Measurements from ENCODE around the gene GATA3. TPM values are rescaled to one million over a fixed set of nuclear protein-coding genes. Genes with fewer than 3 reads are reported as not detected.

Gene GATA3
- total RNA-seq, 1 donor from 2014 or later = not detected

GRCh38 chr10:8056871-8057331 is 2.4 kb downstream of the GATA3 start:
- TF ChIP-seq, protein P1, sequence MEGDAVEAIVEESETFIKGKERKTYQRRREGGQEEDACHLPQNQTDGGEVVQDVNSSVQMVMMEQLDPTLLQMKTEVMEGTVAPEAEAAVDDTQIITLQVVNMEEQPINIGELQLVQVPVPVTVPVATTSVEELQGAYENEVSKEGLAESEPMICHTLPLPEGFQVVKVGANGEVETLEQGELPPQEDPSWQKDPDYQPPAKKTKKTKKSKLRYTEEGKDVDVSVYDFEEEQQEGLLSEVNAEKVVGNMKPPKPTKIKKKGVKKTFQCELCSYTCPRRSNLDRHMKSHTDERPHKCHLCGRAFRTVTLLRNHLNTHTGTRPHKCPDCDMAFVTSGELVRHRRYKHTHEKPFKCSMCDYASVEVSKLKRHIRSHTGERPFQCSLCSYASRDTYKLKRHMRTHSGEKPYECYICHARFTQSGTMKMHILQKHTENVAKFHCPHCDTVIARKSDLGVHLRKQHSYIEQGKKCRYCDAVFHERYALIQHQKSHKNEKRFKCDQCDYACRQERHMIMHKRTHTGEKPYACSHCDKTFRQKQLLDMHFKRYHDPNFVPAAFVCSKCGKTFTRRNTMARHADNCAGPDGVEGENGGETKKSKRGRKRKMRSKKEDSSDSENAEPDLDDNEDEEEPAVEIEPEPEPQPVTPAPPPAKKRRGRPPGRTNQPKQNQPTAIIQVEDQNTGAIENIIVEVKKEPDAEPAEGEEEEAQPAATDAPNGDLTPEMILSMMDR (IDR thresholded peaks at IDR 0.05) = no peak
- no peak for TF ChIP-seq EZH2phosphoT487 (IDR thresholded peaks at IDR 0.05)
- no peak for TF ChIP-seq EZH2 (IDR thresholded peaks at IDR 0.05)
- peaks cover 63% of the 10 kb centered on the region for H3F3A ChIP-seq (ENCODE audit: low read depth)
- H3K27ac Mint-ChIP-seq = no peak overlapping the region
- H3K27me3 Mint-ChIP-seq (ENCODE audit: insufficient read depth, low read depth) = peaks cover 84% of the 10 kb centered on the region
- no peaks in the 10 kb centered on the region for H3K79me2 ChIP-seq (ENCODE audit: low read depth)
- H3K9me3 ChIP-seq (ENCODE audit: low read depth) = no peaks in the 10 kb centered on the region
- no peak overlapping the region for H3K27ac ChIP-seq
- peak overlapping the region; percentile 68 for H3K4me3 Mint-ChIP-seq
- H3K4me1 Mint-ChIP-seq = peaks cover 52% of the 10 kb centered on the region
- no peak overlapping the region for H2AFZ ChIP-seq (replicated peaks)
- no peak overlapping the region for H3K4me2 ChIP-seq
- no peaks in the 10 kb centered on the region for H3K36me3 Mint-ChIP-seq
- H3K27me3 ChIP-seq = peaks cover 100% of the 10 kb centered on the region
- H4K20me1 ChIP-seq (ENCODE audit: low read depth) = peaks cover 88% of the 10 kb centered on the region
- no peak overlapping the region for H3K4me3 ChIP-seq
- no peaks in the 10 kb centered on the region for H3K9me3 Mint-ChIP-seq
- peaks cover 55% of the 10 kb centered on the region for H3K4me1 ChIP-seq
- no peaks in the 10 kb centered on the region for H3K36me3 ChIP-seq
- DNase-seq (ENCODE audit: low spot score) = peak; percentile 46
- H3K9ac ChIP-seq = no peak overlapping the region

DNA sequence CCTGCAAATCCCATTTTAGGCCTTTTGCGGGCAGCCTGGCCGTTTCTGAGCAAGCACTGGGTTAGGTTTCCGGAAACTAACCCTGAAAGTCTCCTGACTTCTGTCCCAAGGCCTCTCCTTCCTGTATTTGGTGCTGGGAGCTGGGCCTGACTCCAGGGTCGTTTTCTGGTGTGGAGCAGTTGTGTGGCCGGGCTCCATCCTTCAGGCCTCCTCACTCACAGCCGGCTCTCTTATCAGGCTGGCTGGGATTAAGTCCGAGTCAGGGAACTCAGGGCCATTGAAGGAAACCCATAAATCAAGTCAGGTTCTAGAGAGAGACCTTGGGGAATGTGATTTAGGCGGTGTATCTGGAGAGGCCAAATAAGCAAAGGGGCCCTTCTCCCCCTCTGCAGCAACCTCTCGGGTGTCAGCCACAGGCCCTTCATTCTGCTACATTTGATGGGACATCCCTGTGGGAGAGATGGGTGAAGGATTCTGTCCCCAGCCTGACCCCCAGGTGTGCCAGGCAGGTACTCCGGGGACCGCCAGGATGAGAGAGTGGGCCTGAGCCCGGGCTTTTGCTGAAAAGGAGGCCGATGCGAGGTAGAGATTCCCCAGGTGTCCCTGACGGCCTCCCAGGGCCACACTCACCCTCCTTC is 3.3 kb downstream of the GATA3 start:
- H3K27me3 Mint-ChIP-seq (ENCODE audit: insufficient read depth, low read depth) = peaks cover 84% of the 10 kb centered on the region
- H3K4me1 ChIP-seq = peaks cover 55% of the 10 kb centered on the region
- H3F3A ChIP-seq (ENCODE audit: low read depth) = peaks cover 64% of the 10 kb centered on the region
- no peak overlapping the region for H2AFZ ChIP-seq (replicated peaks)
- no peak overlapping the region for H3K4me2 ChIP-seq
- H3K79me2 ChIP-seq (ENCODE audit: low read depth) = no peaks in the 10 kb centered on the region
- no peaks in the 10 kb centered on the region for H3K36me3 Mint-ChIP-seq
- H3K27ac Mint-ChIP-seq = no peak overlapping the region
- peaks cover 84% of the 10 kb centered on the region for H4K20me1 ChIP-seq (ENCODE audit: low read depth)
- peaks cover 100% of the 10 kb centered on the region for H3K27me3 ChIP-seq
- no peak overlapping the region for H3K27ac ChIP-seq
- H3K9ac ChIP-seq = no peak overlapping the region
- H3K4me3 ChIP-seq = no peak overlapping the region
- H3K36me3 ChIP-seq = no peaks in the 10 kb centered on the region
- peak; percentile 54 for DNase-seq (ENCODE audit: low spot score)
- no peaks in the 10 kb centered on the region for H3K9me3 ChIP-seq (ENCODE audit: low read depth)
- no peaks in the 10 kb centered on the region for H3K9me3 Mint-ChIP-seq
- TF ChIP-seq EZH2phosphoT487 (IDR thresholded peaks at IDR 0.05) = no peak
- no peak for TF ChIP-seq EZH2 (IDR thresholded peaks at IDR 0.05)
- TF ChIP-seq, protein P1 (IDR thresholded peaks at IDR 0.05) = no peak
- H3K4me1 Mint-ChIP-seq = peaks cover 46% of the 10 kb centered on the region
- no peak overlapping the region for H3K4me3 Mint-ChIP-seq

DNA sequence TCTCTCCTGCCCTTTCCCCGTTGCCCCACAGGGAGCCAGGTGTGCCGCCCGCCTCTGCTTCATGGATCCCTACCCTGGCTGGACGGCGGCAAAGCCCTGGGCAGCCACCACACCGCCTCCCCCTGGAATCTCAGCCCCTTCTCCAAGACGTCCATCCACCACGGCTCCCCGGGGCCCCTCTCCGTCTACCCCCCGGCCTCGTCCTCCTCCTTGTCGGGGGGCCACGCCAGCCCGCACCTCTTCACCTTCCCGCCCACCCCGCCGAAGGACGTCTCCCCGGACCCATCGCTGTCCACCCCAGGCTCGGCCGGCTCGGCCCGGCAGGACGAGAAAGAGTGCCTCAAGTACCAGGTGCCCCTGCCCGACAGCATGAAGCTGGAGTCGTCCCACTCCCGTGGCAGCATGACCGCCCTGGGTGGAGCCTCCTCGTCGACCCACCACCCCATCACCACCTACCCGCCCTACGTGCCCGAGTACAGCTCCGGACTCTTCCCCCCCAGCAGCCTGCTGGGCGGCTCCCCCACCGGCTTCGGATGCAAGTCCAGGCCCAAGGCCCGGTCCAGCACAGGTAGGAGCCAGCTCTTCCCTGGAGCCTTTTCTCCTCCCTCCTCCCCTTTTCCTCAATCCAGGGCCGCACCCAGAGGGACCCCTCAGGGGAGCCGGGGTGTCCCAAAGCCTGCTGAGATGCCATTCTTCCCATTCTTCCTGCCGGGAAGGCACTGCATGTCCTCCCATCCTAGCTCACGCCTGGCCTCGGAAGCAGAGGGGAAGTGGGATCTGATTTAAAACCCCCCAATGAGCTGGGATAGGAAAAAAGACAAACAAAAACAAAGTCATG is 4.0 kb downstream of the GATA3 start:
- peaks cover 71% of the 10 kb centered on the region for H3F3A ChIP-seq (ENCODE audit: low read depth)
- H3K4me2 ChIP-seq = no peak overlapping the region
- H4K20me1 ChIP-seq (ENCODE audit: low read depth) = peaks cover 86% of the 10 kb centered on the region
- H3K9me3 Mint-ChIP-seq = no peaks in the 10 kb centered on the region
- no peak for DNase-seq (ENCODE audit: low spot score)
- H3K9me3 ChIP-seq (ENCODE audit: low read depth) = no peaks in the 10 kb centered on the region
- peaks cover 62% of the 10 kb centered on the region for H3K4me1 ChIP-seq
- no peak overlapping the region for H2AFZ ChIP-seq (replicated peaks)
- peaks cover 86% of the 10 kb centered on the region for H3K27me3 Mint-ChIP-seq (ENCODE audit: insufficient read depth, low read depth)
- no peak overlapping the region for H3K27ac Mint-ChIP-seq
- H3K4me1 Mint-ChIP-seq = peaks cover 48% of the 10 kb centered on the region
- TF ChIP-seq EZH2phosphoT487 (IDR thresholded peaks at IDR 0.05) = peak; percentile 66
- TF ChIP-seq, protein P1 (IDR thresholded peaks at IDR 0.05) = no peak
- TF ChIP-seq EZH2 (IDR thresholded peaks at IDR 0.05) = peak; percentile 72
- H3K27me3 ChIP-seq = peaks cover 100% of the 10 kb centered on the region
- no peaks in the 10 kb centered on the region for H3K36me3 Mint-ChIP-seq
- H3K36me3 ChIP-seq = no peaks in the 10 kb centered on the region
- H3K4me3 ChIP-seq = no peak overlapping the region
- H3K79me2 ChIP-seq (ENCODE audit: low read depth) = no peaks in the 10 kb centered on the region
- H3K27ac ChIP-seq = no peak overlapping the region
- H3K4me3 Mint-ChIP-seq = no peak overlapping the region
- H3K9ac ChIP-seq = no peak overlapping the region

Data from neural progenitor cell (in vitro differentiated cells).